H9 (cell line): ENCODE results near the gene NR1H2. TPM values are rescaled to one million over a fixed set of nuclear protein-coding genes. Genes with fewer than 3 reads are reported as not detected.

Experiments used
- DNase-seq: peaks from one replicate; pipeline ENCODE4 v3.0.0-alpha.2; 2017
- H2AFZ ChIP-seq: one replicate; pipeline ENCODE4 v1.6.1; 2013; ENCODE audit warnings: mild to moderate bottlenecking, low read length, control low read depth, moderate library complexity
- H2AK5ac ChIP-seq: 2 replicates; pipeline ENCODE4 v1.6.1; 2013; ENCODE audit warnings: low read length, control low read depth, mixed read lengths; ENCODE audit not compliant: insufficient read length
- H2BK120ac ChIP-seq: one replicate; pipeline ENCODE4 v1.6.1; 2013; ENCODE audit warnings: low read depth, mild to moderate bottlenecking, low read length, control low read depth, inconsistent platforms; ENCODE audit not compliant: poor library complexity, severe bottlenecking
- H2BK12ac ChIP-seq: 2 replicates; pipeline ENCODE4 v1.6.1; 2013; ENCODE audit warnings: low read length, control low read depth, mixed read lengths, low read depth; ENCODE audit not compliant: insufficient read length
- H2BK15ac ChIP-seq: 2 replicates; pipeline ENCODE4 v1.6.1; 2013; ENCODE audit warnings: low read depth, low read length, control low read depth
- H2BK20ac ChIP-seq: one replicate; pipeline ENCODE4 v1.6.1; 2013; ENCODE audit warnings: low read depth, mild to moderate bottlenecking, low read length, control low read depth, inconsistent platforms; ENCODE audit not compliant: poor library complexity, severe bottlenecking
- H2BK5ac ChIP-seq: 2 replicates; pipeline ENCODE4 v1.6.1; 2013; ENCODE audit warnings: low read length, control low read depth, mixed read lengths; ENCODE audit not compliant: insufficient read length
- H3K14ac ChIP-seq: 2 replicates; pipeline ENCODE4 v1.6.1; 2013; ENCODE audit warnings: low read length, control low read depth; ENCODE audit not compliant: insufficient read depth
- H3K18ac ChIP-seq: 2 replicates; pipeline ENCODE4 v1.6.1; 2013; ENCODE audit warnings: low read depth, mild to moderate bottlenecking, mixed read lengths, low read length, control low read depth; ENCODE audit not compliant: insufficient read length
- H3K23ac ChIP-seq: 2 replicates; pipeline ENCODE4 v1.6.1; 2013; ENCODE audit warnings: low read length, control low read depth, mixed read lengths, low read depth; ENCODE audit not compliant: insufficient read length
- H3K23me2 ChIP-seq: 2 replicates; pipeline ENCODE4 v1.6.1; 2013; ENCODE audit warnings: low read depth, mild to moderate bottlenecking, mixed read lengths, low read length, control low read depth; ENCODE audit not compliant: insufficient read length, poor library complexity, severe bottlenecking
- H3K27ac ChIP-seq: 2 replicates; pipeline ENCODE4 v1.5.1; 2013; ENCODE audit warnings: low read length, control low read depth, mixed read lengths, low read depth; ENCODE audit not compliant: insufficient read length
- H3K27me3 ChIP-seq: 2 replicates; pipeline ENCODE4 v1.6.1; 2013; ENCODE audit warnings: low read length, control low read depth, inconsistent platforms; ENCODE audit not compliant: insufficient read depth
- H3K4ac ChIP-seq: 2 replicates; pipeline ENCODE4 v1.6.1; 2013; ENCODE audit warnings: low read depth, mild to moderate bottlenecking, control low read depth, inconsistent platforms, low read length, moderate library complexity
- H3K4me1 ChIP-seq: 2 replicates; pipeline ENCODE4 v1.6.1; 2013; ENCODE audit warnings: low read length, control low read depth, inconsistent platforms; ENCODE audit not compliant: insufficient read depth
- H3K4me2 ChIP-seq: 2 replicates; pipeline ENCODE4 v1.6.1; 2013; ENCODE audit warnings: low read length, control low read depth, mixed read lengths; ENCODE audit not compliant: insufficient read length, insufficient read depth
- H3K56ac ChIP-seq: 2 replicates; pipeline ENCODE4 v1.6.1; 2013; ENCODE audit warnings: low read depth, mild to moderate bottlenecking, mixed read lengths, low read length, control low read depth; ENCODE audit not compliant: insufficient read length
- H3K79me1 ChIP-seq: 2 replicates; pipeline ENCODE4 v1.6.1; 2013; ENCODE audit warnings: low read depth, mild to moderate bottlenecking, moderate library complexity, low read length, control low read depth, inconsistent platforms; ENCODE audit not compliant: insufficient read depth, poor library complexity, severe bottlenecking
- H3K79me2 ChIP-seq: 2 replicates; pipeline ENCODE4 v1.6.1; 2013; ENCODE audit warnings: low read length, control low read depth, inconsistent platforms; ENCODE audit not compliant: insufficient read depth
- H3K9ac ChIP-seq: 2 replicates; pipeline ENCODE4 v1.6.1; 2013; ENCODE audit warnings: low read length, control low read depth, mixed read lengths; ENCODE audit not compliant: insufficient read length; ENCODE audit errors: extremely low read depth
- H3K9me3 ChIP-seq: one replicate; pipeline ENCODE4 v1.6.1; 2013; ENCODE audit warnings: low read depth, low read length, inconsistent platforms; ENCODE audit not compliant: control insufficient read depth
- H3T11ph ChIP-seq: one replicate; pipeline ENCODE4 v1.6.1; 2013; ENCODE audit warnings: mild to moderate bottlenecking, low read length, control low read depth, inconsistent platforms
- H4K20me1 ChIP-seq: one replicate; pipeline ENCODE4 v1.6.1; 2013; ENCODE audit not compliant: control insufficient read depth, insufficient read length, insufficient read depth
- H4K5ac ChIP-seq: 2 replicates; pipeline ENCODE4 v1.6.1; 2013; ENCODE audit warnings: low read depth, mild to moderate bottlenecking, mixed read lengths, low read length, control low read depth; ENCODE audit not compliant: insufficient read length
- H4K8ac ChIP-seq: replicated peaks from 2 replicates; pipeline ENCODE4 v1.6.1; 2013; ENCODE audit warnings: low read length, control low read depth, mixed read lengths, low read depth; ENCODE audit not compliant: insufficient read length
- H4K91ac ChIP-seq: 2 replicates; pipeline ENCODE4 v1.6.1; 2013; ENCODE audit warnings: low read depth, mild to moderate bottlenecking, moderate library complexity, mixed read lengths, low read length, control low read depth; ENCODE audit not compliant: insufficient read length
- H3K27ac Mint-ChIP-seq, 3 experiments: 2 replicates in 2 of 3; 3 replicates in 1 of 3; pipeline ENCODE4 v1.8.0; 2020 to 2021; ENCODE audit warnings: mixed read lengths in 3 of 3, mild to moderate bottlenecking in 1 of 3, moderate library complexity in 1 of 3
- H3K27me3 Mint-ChIP-seq: 2 replicates; pipeline ENCODE4 v1.8.0; 2021; ENCODE audit warnings: low read depth, mild to moderate bottlenecking, moderate library complexity, mixed read lengths
- H3K36me3 Mint-ChIP-seq, 3 experiments: 2 replicates in 2 of 3; 3 replicates in 1 of 3; pipeline ENCODE4 v1.8.0; 2020 to 2021; ENCODE audit warnings: low read depth in 3 of 3, mixed read lengths in 3 of 3; ENCODE audit not compliant: insufficient read depth in 1 of 3
- H3K4me1 Mint-ChIP-seq, 2 experiments: 2 replicates each; pipeline ENCODE4 v1.8.0; 2020; ENCODE audit warnings: mixed read lengths in 2 of 2
- H3K4me3 Mint-ChIP-seq, 2 experiments: 2 replicates in 1 of 2; 3 replicates in 1 of 2; pipeline ENCODE4 v1.8.0; 2020 to 2021; ENCODE audit warnings: mild to moderate bottlenecking in 2 of 2, mixed read lengths in 2 of 2, moderate library complexity in 1 of 2
- H3K9me3 Mint-ChIP-seq, 2 experiments: 2 replicates in 1 of 2; 3 replicates in 1 of 2; pipeline ENCODE4 v1.8.0; 2020; ENCODE audit warnings: mild to moderate bottlenecking in 2 of 2, mixed read lengths in 2 of 2, moderate library complexity in 1 of 2
- CTCF ChIP-seq: fragments of 200-600 bp; sonication (generic); conservative IDR thresholded peaks from 3 replicates; pipeline ENCODE4 v1.8.0; 2021; ENCODE audit warnings: antibody characterized with exemption, mild to moderate bottlenecking
- WGBS: extraction: QIAGEN DNeasy Blood & Tissue Kit; methylation state at CpG from one replicate; pipeline ENCODE4 v1.1.7; 2013; ENCODE audit warnings: missing lambda C conversion rate, low lambda C conversion rate, mixed read lengths; ENCODE audit not compliant: insufficient read length; ENCODE audit errors: extremely low coverage; 5-methylcytosine and 5-hydroxymethylcytosine counted together
- total RNA-seq: library from RNA; stranded (reverse); gene quantifications from 2 replicates; pipeline ENCODE4 v1.2.1, GENCODE V29; 2021

NR1H2 gene
- total RNA-seq, 1 experiment from 2014 or later = 33.2 TPM

- H3K27me3 ChIP-seq = no peaks in the 10 kb centered on the region
- H3K36me3 Mint-ChIP-seq = peaks cover 23 to 44% (median 33%) of the 10 kb centered on the region in 3 experiments
- no peak overlapping the region for H4K5ac ChIP-seq
- H3K27me3 Mint-ChIP-seq = peaks cover 8% of the 10 kb centered on the region
- no peak overlapping the region for H3T11ph ChIP-seq
- H2BK120ac ChIP-seq = no peak overlapping the region
- no CpG with 5 or more reads among the region's 37 CpGs for WGBS
- no peak overlapping the region for H2AK5ac ChIP-seq
- no peak overlapping the region for H3K23ac ChIP-seq
- H3K79me1 ChIP-seq = no peaks in the 10 kb centered on the region
- no peaks in the 10 kb centered on the region for H4K20me1 ChIP-seq
- H3K27ac ChIP-seq = no peak overlapping the region
- no peaks in the 10 kb centered on the region for H3K9me3 ChIP-seq
- H3K9me3 Mint-ChIP-seq = peaks cover 0 to 2% of the 10 kb centered on the region in 2 experiments; a peak in 2 of 5 replicates
- no peak overlapping the region for H3K4me2 ChIP-seq
- H3K4me1 Mint-ChIP-seq = peaks cover 17 to 24% of the 10 kb centered on the region in 2 experiments
- H3K4ac ChIP-seq = no peak overlapping the region
- no peak overlapping the region for H3K56ac ChIP-seq
- no peak overlapping the region for H4K8ac ChIP-seq
- no peak overlapping the region; a peak in 1 of 5 replicates for H3K4me3 Mint-ChIP-seq
- no peaks in the 10 kb centered on the region for H3K79me2 ChIP-seq
- no peak overlapping the region for H2BK12ac ChIP-seq
- H3K9ac ChIP-seq = no peak overlapping the region
- H4K91ac ChIP-seq = no peak overlapping the region
- H3K4me1 ChIP-seq = no peaks in the 10 kb centered on the region
- H3K23me2 ChIP-seq = peaks cover 15% of the 10 kb centered on the region
- peak; percentile 92 for DNase-seq
- H3K18ac ChIP-seq = peak overlapping the region; percentile 19
- peak; percentile 98 for TF ChIP-seq CTCF
- no peak overlapping the region for H2BK15ac ChIP-seq
- H2BK5ac ChIP-seq = no peak overlapping the region
- no peak overlapping the region for H2AFZ ChIP-seq
- H3K14ac ChIP-seq = no peak overlapping the region
- peak overlapping the region in 1 of 3 experiments; percentile 89; a peak in 2 of 7 replicates for H3K27ac Mint-ChIP-seq
- H2BK20ac ChIP-seq = no peak overlapping the region
Observed at GRCh38 chr19:50414864-50415660, 38.8 kb downstream of the NR1H2 start.
